BLaER1 (cell line): ENCODE measurements around the gene GPM6B.

Experiments used
- H3K27ac ChIP-seq: shearing (Covaris generic); formaldehyde crosslinking; 2 replicates; pipeline ENCODE4 v1.8.1; 2022
- H3K27me3 ChIP-seq: shearing (Covaris generic); formaldehyde crosslinking; 2 replicates; pipeline ENCODE4 v1.8.1; 2022
- H3K36me3 ChIP-seq: shearing (Covaris generic); formaldehyde crosslinking; 2 replicates; pipeline ENCODE4 v1.8.1; 2022
- H3K4me1 ChIP-seq: shearing (Covaris generic); formaldehyde crosslinking; 2 replicates; pipeline ENCODE4 v1.8.1; 2022
- H3K4me2 ChIP-seq: shearing (Covaris generic); formaldehyde crosslinking; 2 replicates; pipeline ENCODE4 v1.8.1; 2022
- H3K4me3 ChIP-seq: shearing (Covaris generic); formaldehyde crosslinking; 2 replicates; pipeline ENCODE4 v1.8.1; 2022
- H3K9ac ChIP-seq: shearing (Covaris generic); formaldehyde crosslinking; 2 replicates; pipeline ENCODE4 v1.8.1; 2022
- H3K9me3 ChIP-seq: shearing (Covaris generic); formaldehyde crosslinking; 2 replicates; pipeline ENCODE4 v1.8.1; 2022
- H4K20me1 ChIP-seq: shearing (Covaris generic); formaldehyde crosslinking; 2 replicates; pipeline ENCODE4 v1.8.1; 2022
- Cebpa-rat ChIP-seq: shearing (Covaris generic); IDR thresholded peaks from 2 replicates; pipeline ENCODE4 v1.8.1; 2022

The GPM6B gene

GRCh38 chrX:13778916-13779315, 38.0 kb downstream of the GPM6B start:
- no peak overlapping the region for H3K27ac ChIP-seq
- H3K36me3 ChIP-seq = peaks cover 27% of the 10 kb centered on the region
- no peak overlapping the region for H3K4me3 ChIP-seq
- no peak overlapping the region for H3K9ac ChIP-seq
- H3K4me2 ChIP-seq = no peak overlapping the region
- peaks cover 71% of the 10 kb centered on the region for H3K27me3 ChIP-seq
- H3K4me1 ChIP-seq = no peaks in the 10 kb centered on the region
- peaks cover 19% of the 10 kb centered on the region; the same call in 1 of the 2 replicates for H4K20me1 ChIP-seq
- no peaks in the 10 kb centered on the region for H3K9me3 ChIP-seq
- TF ChIP-seq Cebpa-rat = no peak

GRCh38 chrX:13776387-13776786, 40.5 kb downstream of the GPM6B start:
- peaks cover 35% of the 10 kb centered on the region for H3K36me3 ChIP-seq
- peaks cover 50% of the 10 kb centered on the region for H3K27me3 ChIP-seq
- TF ChIP-seq Cebpa-rat = no peak
- no peaks in the 10 kb centered on the region for H3K4me1 ChIP-seq
- no peak overlapping the region for H3K9ac ChIP-seq
- H3K4me2 ChIP-seq = no peak overlapping the region
- H3K27ac ChIP-seq = no peak overlapping the region
- H3K9me3 ChIP-seq = no peaks in the 10 kb centered on the region
- H3K4me3 ChIP-seq = no peak overlapping the region
- H4K20me1 ChIP-seq = peaks cover 19% of the 10 kb centered on the region; the same call in 1 of the 2 replicates

- Histone ChIP-seq H3K9ac (no peak overlapping the region), H3K4me1 (no peaks in the 10 kb centered on the region), H3K4me3 (no peak overlapping the region), H4K20me1 (peaks cover 19% of the 10 kb centered on the region; the same call in 1 of the 2 replicates), H3K36me3 (peaks cover 35% of the 10 kb centered on the region), H3K4me2 (no peak overlapping the region), H3K27me3 (peaks cover 44% of the 10 kb centered on the region), H3K27ac (no peak overlapping the region), H3K9me3 (no peaks in the 10 kb centered on the region)
- no peak for TF ChIP-seq Cebpa-rat
Measured at GRCh38 chrX:13775837-13776236, 41.1 kb downstream of the GPM6B start.

- H3K9ac ChIP-seq = no peak overlapping the region
- no peak for TF ChIP-seq Cebpa-rat
- peaks cover 14% of the 10 kb centered on the region; the same call in 1 of the 2 replicates for H4K20me1 ChIP-seq
- no peak overlapping the region for H3K27ac ChIP-seq
- H3K4me2 ChIP-seq = no peak overlapping the region
- H3K4me3 ChIP-seq = no peak overlapping the region
- no peaks in the 10 kb centered on the region for H3K9me3 ChIP-seq
- H3K36me3 ChIP-seq = peaks cover 45% of the 10 kb centered on the region
- peaks cover 33% of the 10 kb centered on the region for H3K27me3 ChIP-seq
- H3K4me1 ChIP-seq = no peaks in the 10 kb centered on the region
Measured at GRCh38 chrX:13774696-13775095, 42.2 kb downstream of the GPM6B start.

- TF ChIP-seq Cebpa-rat = no peak
- H3K4me3 ChIP-seq = no peak overlapping the region
- peaks cover 71% of the 10 kb centered on the region for H3K36me3 ChIP-seq
- no peaks in the 10 kb centered on the region for H3K9me3 ChIP-seq
- H3K27ac ChIP-seq = no peak overlapping the region
- no peak overlapping the region for H3K9ac ChIP-seq
- H3K4me1 ChIP-seq = peaks cover 12% of the 10 kb centered on the region
- H3K27me3 ChIP-seq = peaks cover 31% of the 10 kb centered on the region
- H3K4me2 ChIP-seq = no peak overlapping the region
- H4K20me1 ChIP-seq = no peaks in the 10 kb centered on the region
Measured at GRCh38 chrX:13770013-13770535, 46.8 kb downstream of the GPM6B start.

- H3K27ac ChIP-seq = no peak overlapping the region
- no peaks in the 10 kb centered on the region for H4K20me1 ChIP-seq
- H3K4me2 ChIP-seq = no peak overlapping the region
- TF ChIP-seq Cebpa-rat = no peak
- H3K27me3 ChIP-seq = peaks cover 39% of the 10 kb centered on the region
- no peak overlapping the region for H3K4me3 ChIP-seq
- peaks cover 23% of the 10 kb centered on the region for H3K4me1 ChIP-seq
- H3K9ac ChIP-seq = no peak overlapping the region
- H3K9me3 ChIP-seq = no peaks in the 10 kb centered on the region
- peaks cover 61% of the 10 kb centered on the region for H3K36me3 ChIP-seq
Measured at GRCh38 chrX:13768939-13769338, 48.0 kb downstream of the GPM6B start.

- no peak for TF ChIP-seq Cebpa-rat
- peak overlapping the region; percentile 74; the same call in 1 of the 2 replicates for H3K9ac ChIP-seq
- H3K9me3 ChIP-seq = no peaks in the 10 kb centered on the region
- H3K4me3 ChIP-seq = peak overlapping the region; percentile 1; the same call in 1 of the 2 replicates
- peak overlapping the region; percentile 76 for H3K4me2 ChIP-seq
- no peaks in the 10 kb centered on the region for H4K20me1 ChIP-seq
- H3K36me3 ChIP-seq = peaks cover 66% of the 10 kb centered on the region
- peaks cover 48% of the 10 kb centered on the region for H3K27me3 ChIP-seq
- H3K4me1 ChIP-seq = peaks cover 65% of the 10 kb centered on the region
- H3K27ac ChIP-seq = peak overlapping the region; percentile 83
Measured at GRCh38 chrX:13764765-13765164, 52.1 kb downstream of the GPM6B start.

- Histone ChIP-seq H3K4me2 (peak overlapping the region; percentile 76), H3K9me3 (no peaks in the 10 kb centered on the region), H3K27me3 (peaks cover 48% of the 10 kb centered on the region), H3K36me3 (peaks cover 66% of the 10 kb centered on the region), H4K20me1 (no peaks in the 10 kb centered on the region), H3K4me1 (peaks cover 70% of the 10 kb centered on the region), H3K4me3 (peak overlapping the region; percentile 1; the same call in 1 of the 2 replicates), H3K9ac (peak overlapping the region; percentile 74), H3K27ac (peak overlapping the region; percentile 83)
- no peak for TF ChIP-seq Cebpa-rat
Measured at GRCh38 chrX:13764281-13764680, 52.6 kb downstream of the GPM6B start.

- Histone ChIP-seq H3K4me2 (peak overlapping the region; percentile 76), H3K36me3 (peaks cover 60% of the 10 kb centered on the region), H3K9me3 (no peaks in the 10 kb centered on the region), H3K4me3 (peak overlapping the region; percentile 1; the same call in 1 of the 2 replicates), H3K27ac (peak overlapping the region; percentile 83), H4K20me1 (no peaks in the 10 kb centered on the region), H3K9ac (peak overlapping the region; percentile 74), H3K27me3 (peaks cover 48% of the 10 kb centered on the region), H3K4me1 (peaks cover 78% of the 10 kb centered on the region)
- no peak for TF ChIP-seq Cebpa-rat
Measured at GRCh38 chrX:13763489-13763888, 53.4 kb downstream of the GPM6B start.

- H4K20me1 ChIP-seq = no peaks in the 10 kb centered on the region
- peak overlapping the region; percentile 83 for H3K27ac ChIP-seq
- peaks cover 95% of the 10 kb centered on the region for H3K4me1 ChIP-seq
- peak overlapping the region; percentile 76 for H3K4me2 ChIP-seq
- peaks cover 42% of the 10 kb centered on the region for H3K27me3 ChIP-seq
- peaks cover 58% of the 10 kb centered on the region for H3K36me3 ChIP-seq
- no peak overlapping the region for H3K4me3 ChIP-seq
- no peaks in the 10 kb centered on the region for H3K9me3 ChIP-seq
- H3K9ac ChIP-seq = peak overlapping the region; percentile 12; the same call in 1 of the 2 replicates
- TF ChIP-seq Cebpa-rat = no peak
Measured at GRCh38 chrX:13761606-13762414, 55.1 kb downstream of the GPM6B start.
